Measurements from ENCODE around the gene RBM34.

Gene RBM34

DNA sequence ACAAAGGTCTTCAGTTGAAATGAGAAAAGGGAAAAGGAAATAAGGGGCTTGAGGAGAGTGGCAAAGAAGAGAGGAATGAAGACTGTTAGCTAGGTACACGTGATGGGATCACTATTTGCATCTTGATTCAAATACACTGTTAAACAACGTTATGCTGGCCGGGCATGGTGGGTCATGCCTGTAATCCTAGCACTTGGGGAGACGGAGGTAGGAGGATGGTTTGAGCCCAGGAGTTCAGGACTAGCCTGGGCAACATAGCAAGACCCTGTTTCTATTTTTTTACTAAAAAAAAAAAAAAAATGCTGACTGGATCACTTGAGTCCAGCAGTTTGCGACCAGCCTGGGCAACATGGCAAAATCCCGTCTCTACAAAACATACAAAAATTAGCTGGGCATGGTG lies 2.4 kb downstream of the RBM34 start:
- in situ Hi-C loops (cut with HindIII; ENCODE audit: low pct_ligation_motif_present, low pct_unique_long_range_greater_than_20kb, low sequenced_read_pairs), result no loop called here

GRCh38 chr1:235157150-235157549 lies 3.9 kb downstream of the RBM34 start:
- in situ Hi-C loops (cut with HindIII; ENCODE audit: low pct_ligation_motif_present, low pct_unique_long_range_greater_than_20kb, low sequenced_read_pairs), result no loop called here
- DNase-seq, result no peak

More for the DNA sequence above, 2.4 kb downstream of the RBM34 start:
- DNase-seq, result no peak

GRCh38 chr1:235156740-235157139 lies 4.3 kb downstream of the RBM34 start:
- in situ Hi-C loops (cut with HindIII; ENCODE audit: low pct_ligation_motif_present, low pct_unique_long_range_greater_than_20kb, low sequenced_read_pairs), result no loop called here
- DNase-seq, result no peak

DNA sequence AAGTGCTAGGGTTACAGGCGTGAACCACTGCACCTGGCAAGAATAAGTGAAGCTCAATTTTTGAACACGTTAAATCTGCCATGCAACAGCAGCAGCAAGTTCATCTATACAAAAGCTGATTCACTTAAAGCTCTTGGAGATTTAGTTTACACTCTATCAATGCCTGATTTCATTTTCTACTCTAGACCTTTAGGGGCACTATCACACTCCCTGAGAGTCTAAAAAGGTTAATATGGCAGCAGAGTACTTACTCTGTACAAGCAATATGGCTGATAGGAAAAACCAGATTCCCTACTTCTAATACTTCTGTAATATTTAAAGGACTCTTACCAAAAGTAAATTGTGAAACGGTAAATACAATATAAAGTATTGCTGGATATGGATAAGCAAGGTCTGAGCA lies 4.8 kb downstream of the RBM34 start:
- DNase-seq, result no peak
- in situ Hi-C loops (cut with HindIII; ENCODE audit: low pct_ligation_motif_present, low pct_unique_long_range_greater_than_20kb, low sequenced_read_pairs), result no loop called here

GRCh38 chr1:235152235-235152634 lies 8.8 kb downstream of the RBM34 start:
- in situ Hi-C loops (cut with HindIII; ENCODE audit: low pct_ligation_motif_present, low pct_unique_long_range_greater_than_20kb, low sequenced_read_pairs), result no loop called here
- DNase-seq, result no peak

GRCh38 chr1:235151033-235151432 lies 10.0 kb downstream of the RBM34 start:
- in situ Hi-C loops (cut with HindIII; ENCODE audit: low pct_ligation_motif_present, low pct_unique_long_range_greater_than_20kb, low sequenced_read_pairs), result no loop called here
- DNase-seq, result no peak

GRCh38 chr1:235149824-235150223 lies 11.2 kb downstream of the RBM34 start:
- DNase-seq, result no peak
- in situ Hi-C loops (cut with HindIII; ENCODE audit: low pct_ligation_motif_present, low pct_unique_long_range_greater_than_20kb, low sequenced_read_pairs), result no loop called here

GRCh38 chr1:235147269-235147668 lies 13.8 kb downstream of the RBM34 start:
- DNase-seq, result no peak
- in situ Hi-C loops (cut with HindIII; ENCODE audit: low pct_ligation_motif_present, low pct_unique_long_range_greater_than_20kb, low sequenced_read_pairs), result no loop called here

DNA sequence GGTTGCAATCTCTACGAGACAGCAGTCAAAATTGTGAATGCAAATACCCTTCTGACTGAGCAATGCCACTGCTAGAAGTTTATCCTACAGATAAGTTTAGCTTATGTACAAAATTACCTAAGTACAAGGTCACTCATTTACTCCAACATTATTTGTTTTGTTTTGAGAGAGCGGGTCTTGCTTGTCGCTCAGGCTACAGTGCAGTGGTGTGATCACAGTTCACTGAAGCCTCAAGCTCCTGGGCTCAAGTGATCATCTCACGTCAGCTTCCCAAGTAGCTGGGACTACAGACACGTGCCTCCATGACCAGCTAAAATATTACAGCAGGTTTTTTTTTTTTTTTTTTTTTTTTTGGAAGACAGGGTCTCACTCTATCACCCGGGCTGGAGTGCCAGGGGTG lies 15.4 kb downstream of the RBM34 start:
- DNase-seq, result no peak
- in situ Hi-C loops (cut with HindIII; ENCODE audit: low pct_ligation_motif_present, low pct_unique_long_range_greater_than_20kb, low sequenced_read_pairs), result no loop called here

DNA sequence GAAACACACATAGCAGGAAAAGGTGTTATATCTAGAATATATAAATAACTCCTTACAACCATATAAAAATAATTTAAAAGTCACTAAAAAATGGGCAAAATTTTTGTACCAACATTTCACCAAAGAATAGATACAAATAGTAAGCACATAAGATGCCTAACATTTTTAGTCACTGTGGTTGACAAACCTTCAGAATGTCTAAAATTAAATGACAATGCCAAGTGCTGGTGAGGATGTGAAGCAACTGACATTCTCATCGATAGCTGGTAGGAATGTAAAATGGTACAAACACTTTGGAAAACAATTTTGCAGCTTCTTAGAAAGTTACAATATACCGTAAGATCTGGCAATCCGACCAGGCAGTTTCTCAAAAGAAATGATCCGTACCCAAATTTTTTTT lies 18.1 kb downstream of the RBM34 start:
- in situ Hi-C loops (cut with HindIII; ENCODE audit: low pct_ligation_motif_present, low pct_unique_long_range_greater_than_20kb, low sequenced_read_pairs), result no loop called here
- no peak for DNase-seq

DNA sequence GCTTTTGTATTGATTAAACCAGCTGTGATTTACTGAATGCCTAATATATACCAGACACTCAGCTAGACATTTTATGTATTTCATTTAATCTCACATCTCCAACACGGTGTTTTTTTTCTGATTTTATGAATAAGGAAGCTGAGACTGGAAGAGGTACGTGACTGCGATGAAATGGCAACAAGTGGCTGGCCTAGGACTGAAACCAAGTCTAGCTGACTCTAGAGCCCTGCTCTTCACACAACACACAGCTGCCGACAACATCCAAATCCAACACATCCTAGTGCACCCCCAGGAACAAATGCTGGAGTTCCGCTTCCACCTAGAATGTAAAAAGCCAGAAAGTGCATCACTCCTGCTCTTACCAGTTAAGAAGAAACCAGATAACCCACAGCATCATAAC lies 21.7 kb downstream of the RBM34 start:
- in situ Hi-C loops (cut with HindIII; ENCODE audit: low pct_ligation_motif_present, low pct_unique_long_range_greater_than_20kb, low sequenced_read_pairs), result no loop called here
- no peak for DNase-seq

GRCh38 chr1:235138821-235139220 lies 22.2 kb downstream of the RBM34 start:
- DNase-seq, result no peak
- in situ Hi-C loops (cut with HindIII; ENCODE audit: low pct_ligation_motif_present, low pct_unique_long_range_greater_than_20kb, low sequenced_read_pairs), result no loop called here

DNA sequence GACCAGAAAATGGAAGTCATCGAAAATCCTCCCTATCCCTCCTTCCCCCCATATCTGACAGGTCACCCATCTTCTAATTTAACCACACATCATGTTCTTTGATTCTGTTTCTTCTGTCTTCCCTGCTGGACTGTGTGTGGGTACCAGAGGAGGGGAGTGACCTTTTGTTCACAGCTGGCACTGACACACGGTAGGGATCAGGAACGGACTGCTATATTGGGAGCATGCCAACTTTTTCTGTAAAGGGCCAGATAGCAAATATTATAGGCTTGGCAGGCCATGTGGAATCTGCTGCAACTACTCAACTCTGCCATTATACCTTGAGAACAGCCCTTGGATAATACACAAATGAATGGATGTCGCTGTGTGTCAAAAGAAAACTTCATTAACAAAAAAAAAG lies 24.9 kb downstream of the RBM34 start:
- no peak for DNase-seq
- in situ Hi-C loops (cut with HindIII; ENCODE audit: low pct_ligation_motif_present, low pct_unique_long_range_greater_than_20kb, low sequenced_read_pairs), result no loop called here

GRCh38 chr1:235134171-235134570 lies 26.9 kb downstream of the RBM34 start:
- in situ Hi-C loops (cut with HindIII; ENCODE audit: low pct_ligation_motif_present, low pct_unique_long_range_greater_than_20kb, low sequenced_read_pairs), result no loop called here
- DNase-seq, result no peak

- in situ Hi-C loops (cut with HindIII; ENCODE audit: low pct_ligation_motif_present, low pct_unique_long_range_greater_than_20kb, low sequenced_read_pairs), result no loop called here
- no peak for DNase-seq
Measured at GRCh38 chr1:235133086-235133485, 28.0 kb downstream of the RBM34 start.

DNA sequence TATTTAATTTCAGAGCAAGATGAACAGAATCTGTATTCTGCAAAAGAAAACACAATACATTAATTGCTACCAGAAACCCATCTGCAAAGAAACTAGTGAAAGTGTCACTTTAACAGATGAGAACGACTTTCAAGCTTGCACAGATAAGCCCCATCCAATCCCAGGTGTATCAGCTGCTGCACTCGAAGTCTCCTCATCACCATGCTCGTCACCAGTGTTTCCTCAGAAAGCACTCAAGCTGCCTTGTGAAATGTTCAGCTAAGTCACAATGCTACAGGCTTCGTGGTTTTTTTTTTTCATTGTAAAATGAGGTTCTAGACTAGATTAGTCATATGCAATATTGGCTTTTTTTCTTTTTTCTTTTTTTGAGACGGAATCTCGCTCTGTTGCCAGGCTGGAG lies 29.1 kb downstream of the RBM34 start:
- in situ Hi-C loops (cut with HindIII; ENCODE audit: low pct_ligation_motif_present, low pct_unique_long_range_greater_than_20kb, low sequenced_read_pairs), result no loop called here
- no peak for DNase-seq

- in situ Hi-C loops (cut with HindIII; ENCODE audit: low pct_ligation_motif_present, low pct_unique_long_range_greater_than_20kb, low sequenced_read_pairs), result no loop called here
- DNase-seq, result no peak
Measured at GRCh38 chr1:235130766-235131270, 30.2 kb downstream of the RBM34 start.

DNA sequence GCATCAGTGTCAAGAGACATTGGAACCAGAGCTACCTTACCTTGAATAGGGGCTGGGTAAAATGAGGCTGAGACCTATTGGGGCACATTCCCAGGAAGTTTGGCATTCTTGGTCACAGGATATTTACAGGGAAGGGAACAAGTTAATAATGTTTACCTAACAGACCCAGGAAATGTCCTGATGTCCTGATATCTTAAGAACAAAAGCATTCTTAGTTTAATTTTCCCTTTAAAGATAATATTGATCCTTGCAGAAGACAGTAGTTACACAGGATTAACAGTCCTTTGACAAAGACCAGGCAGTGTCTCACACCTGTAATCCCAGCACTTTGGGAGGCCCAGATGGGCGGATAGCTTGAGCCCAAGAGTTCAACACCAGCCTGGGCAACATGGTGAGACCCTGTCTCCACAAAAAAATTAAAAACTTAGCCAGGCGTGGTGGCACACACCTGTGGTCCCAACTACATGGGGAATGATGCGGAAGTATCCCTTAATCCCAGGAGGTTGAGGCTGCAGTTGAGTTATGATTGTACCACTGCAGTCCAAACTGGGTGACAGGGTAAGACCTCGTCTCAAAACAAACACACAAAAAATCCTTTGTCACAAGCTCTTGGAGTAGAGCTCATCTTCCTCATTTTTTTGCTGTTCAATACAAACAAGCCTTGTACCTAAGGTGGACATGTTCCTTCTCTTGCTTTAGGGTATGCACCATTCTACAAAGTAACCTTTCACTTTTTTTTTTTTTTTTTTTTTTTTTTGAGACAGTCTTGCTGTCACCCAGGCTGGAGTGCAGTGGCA lies 31.1 kb downstream of the RBM34 start:
- DNase-seq, result no peak
- in situ Hi-C loops (cut with HindIII; ENCODE audit: low pct_ligation_motif_present, low pct_unique_long_range_greater_than_20kb, low sequenced_read_pairs), result no loop called here

GRCh38 chr1:235128456-235129328 lies 32.4 kb downstream of the RBM34 start, which contains the start of gene TOMM20:
TSS of gene TOMM20 (minus strand) at chr1:235128837. CDS start at chr1:235128715, 122 bp downstream.
- in situ Hi-C loops (cut with HindIII; ENCODE audit: low pct_ligation_motif_present, low pct_unique_long_range_greater_than_20kb, low sequenced_read_pairs), result no loop called here
- peak; percentile 99 for DNase-seq
